Neural cell (in vitro differentiated cells): ENCODE data around the gene ANKFN1. TPM values are rescaled to one million over a fixed set of nuclear protein-coding genes. Genes with fewer than 3 reads are reported as not detected.

Experiments used
- H2AFZ ChIP-seq: fragments of 200-600, 300-800 bp; sonication (generic), shearing (Covaris generic); 2 replicates; pipeline ENCODE4 v1.6.0; 2014; ENCODE audit warnings: low read depth, mild to moderate bottlenecking, antibody characterized with exemption, low read length, moderate library complexity
- H3F3A ChIP-seq: fragments of 200-600 bp; shearing (Covaris generic); 2 replicates; pipeline ENCODE4 v1.6.1; 2016; ENCODE audit warnings: mild to moderate bottlenecking, moderate library complexity, mixed read lengths, antibody characterized with exemption, low read length; ENCODE audit not compliant: insufficient read depth, poor library complexity, severe bottlenecking
- H3K27ac ChIP-seq: fragments of 200-600, 300-800 bp; sonication (generic), shearing (Covaris generic); 2 replicates; pipeline ENCODE4 v1.5.1; 2014; ENCODE audit warnings: mild to moderate bottlenecking, low read length, moderate library complexity
- H3K27me3 ChIP-seq: fragments of 300-800, 200-600 bp; sonication (generic), shearing (Covaris generic); 2 replicates; pipeline ENCODE4 v1.6.0; 2014; ENCODE audit warnings: mild to moderate bottlenecking, low read depth, low read length, moderate library complexity; ENCODE audit not compliant: insufficient read depth
- H3K36me3 ChIP-seq: fragments of 300-800, 200-600 bp; sonication (generic), shearing (Covaris generic); 2 replicates; pipeline ENCODE4 v1.5.1; 2014; ENCODE audit warnings: mild to moderate bottlenecking, antibody characterized with exemption, low read length, moderate library complexity; ENCODE audit not compliant: insufficient read depth
- H3K4me2 ChIP-seq: fragments of 300-800, 200-600 bp; sonication (generic), shearing (Covaris generic); 2 replicates; pipeline ENCODE4 v1.6.0; 2014; ENCODE audit warnings: mild to moderate bottlenecking, low read length
- H3K4me3 ChIP-seq: fragments of 300-800, 200-600 bp; sonication (generic), shearing (Covaris generic); 2 replicates; pipeline ENCODE4 v1.5.1; 2014; ENCODE audit warnings: mild to moderate bottlenecking, low read length, moderate library complexity
- H3K79me2 ChIP-seq: fragments of 200-600 bp; shearing (Covaris generic); replicated peaks from 2 replicates; pipeline ENCODE4 v1.6.0; 2014; ENCODE audit warnings: mild to moderate bottlenecking, low read length, moderate library complexity; ENCODE audit not compliant: insufficient read depth
- H3K9ac ChIP-seq: fragments of 300-800, 200-600 bp; sonication (generic), shearing (Covaris generic); 2 replicates; pipeline ENCODE4 v1.6.1; 2016; ENCODE audit warnings: mild to moderate bottlenecking, low read length, mixed read lengths
- H3K9me2 ChIP-seq: fragments of 200-600 bp; shearing (Covaris generic); 2 replicates; pipeline ENCODE4 v1.6.1; 2016; ENCODE audit warnings: mild to moderate bottlenecking, low read length, mixed read lengths; ENCODE audit not compliant: insufficient read depth
- H3K9me3 ChIP-seq: fragments of 200-600, 300-800 bp; sonication (generic), shearing (Covaris generic); 2 replicates; pipeline ENCODE4 v1.6.1; 2016; ENCODE audit warnings: mild to moderate bottlenecking, mixed run types, low read length, moderate library complexity, mixed read lengths
- H4K20me1 ChIP-seq: fragments of 200-600 bp; shearing (Covaris generic); 2 replicates; pipeline ENCODE4 v1.6.1; 2016; ENCODE audit warnings: mild to moderate bottlenecking, mixed run types; ENCODE audit not compliant: insufficient read depth
- EP300 ChIP-seq: fragments of 450-650 bp; conservative IDR thresholded peaks from 2 replicates; pipeline ENCODE4 v1.6.1; 2014; ENCODE audit warnings: antibody characterized with exemption, mild to moderate bottlenecking, moderate library complexity; ENCODE audit not compliant: poor library complexity, severe bottlenecking
- EZH2 ChIP-seq: fragments of 200-600, 300-800 bp; shearing (Covaris generic), sonication (generic); IDR thresholded peaks from 2 replicates; pipeline ENCODE4 v1.6.1; 2014; ENCODE audit warnings: antibody characterized with exemption, low read length, borderline replicate concordance, mild to moderate bottlenecking; ENCODE audit not compliant: insufficient read depth, poor library complexity, severe bottlenecking
- MXI1 ChIP-seq: fragments of 450-650 bp; conservative IDR thresholded peaks from 2 replicates; pipeline ENCODE4 v1.6.1; 2014; ENCODE audit warnings: antibody characterized with exemption, mild to moderate bottlenecking; ENCODE audit not compliant: poor library complexity, severe bottlenecking
- POLR2AphosphoS5 ChIP-seq: IDR thresholded peaks from 2 replicates; pipeline ENCODE4 v1.6.1; 2012
- RAD21 ChIP-seq: fragments of 450-650 bp; conservative IDR thresholded peaks from 2 replicates; pipeline ENCODE4 v1.6.1; 2014; ENCODE audit warnings: antibody characterized with exemption, mild to moderate bottlenecking, moderate library complexity
- SMC3 ChIP-seq: fragments of 450-650 bp; conservative IDR thresholded peaks from 2 replicates; pipeline ENCODE4 v1.6.1; 2014; ENCODE audit warnings: antibody characterized with exemption, mild to moderate bottlenecking, moderate library complexity; ENCODE audit not compliant: poor library complexity
- TAF1 ChIP-seq: IDR thresholded peaks from 2 replicates; pipeline ENCODE4 v1.6.1; 2012; ENCODE audit warnings: low read depth
- polyA plus RNA-seq: library from polyadenylated mRNA; depleted of rRNA; stranded (reverse); fragments of >200 nt; gene quantifications from 2 replicates; pipeline ENCODE4 v1.2.3, GENCODE V29; 2014
- TF ChIP-seq, protein P1 (sequence below): fragments of 450-650 bp; IDR thresholded peaks from 2 replicates; pipeline ENCODE4 v1.5.1; 2014; ENCODE audit warnings: antibody characterized with exemption, mild to moderate bottlenecking, moderate library complexity; ENCODE audit not compliant: poor library complexity, severe bottlenecking
- TF ChIP-seq, protein P2 (sequence below): IDR thresholded peaks from 2 replicates; pipeline ENCODE4 v1.6.1; 2012; ENCODE audit warnings: borderline replicate concordance

The ANKFN1 gene
- polyA plus RNA-seq, 1 donor from 2014 or later, result 0.14 TPM

DNA sequence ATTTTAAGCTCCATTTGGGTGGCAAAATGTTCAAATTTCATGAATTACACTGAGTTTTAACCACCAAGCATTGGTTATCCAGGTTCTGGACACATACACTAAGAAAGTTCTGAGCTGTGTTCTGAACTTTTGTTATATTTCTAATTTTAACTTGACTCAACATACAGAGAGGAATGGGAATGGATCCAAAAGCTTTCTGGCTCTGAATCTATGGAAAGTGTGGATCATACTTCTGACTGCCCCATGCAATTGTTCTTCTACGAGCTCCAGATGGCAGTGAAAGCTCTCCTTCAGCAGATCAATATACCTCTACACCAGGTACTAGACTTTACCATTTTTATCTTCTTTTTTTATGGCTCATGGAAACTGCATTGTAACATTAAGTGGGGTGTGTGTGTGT is 327.2 kb downstream of the ANKFN1 start:
- Histone ChIP-seq H3K4me3 (no peak overlapping the region), H3F3A (no peaks in the 10 kb centered on the region), H3K9me2 (no peaks in the 10 kb centered on the region), H3K36me3 (no peaks in the 10 kb centered on the region), H3K27ac (no peak overlapping the region), H3K4me2 (no peak overlapping the region), H3K79me2 (no peaks in the 10 kb centered on the region), H3K9me3 (no peaks in the 10 kb centered on the region), H3K27me3 (no peaks in the 10 kb centered on the region), H4K20me1 (no peaks in the 10 kb centered on the region), H3K9ac (no peak overlapping the region), H2AFZ (no peak overlapping the region)
- no peak for TF ChIP-seq EZH2
- TF ChIP-seq, protein P1, sequence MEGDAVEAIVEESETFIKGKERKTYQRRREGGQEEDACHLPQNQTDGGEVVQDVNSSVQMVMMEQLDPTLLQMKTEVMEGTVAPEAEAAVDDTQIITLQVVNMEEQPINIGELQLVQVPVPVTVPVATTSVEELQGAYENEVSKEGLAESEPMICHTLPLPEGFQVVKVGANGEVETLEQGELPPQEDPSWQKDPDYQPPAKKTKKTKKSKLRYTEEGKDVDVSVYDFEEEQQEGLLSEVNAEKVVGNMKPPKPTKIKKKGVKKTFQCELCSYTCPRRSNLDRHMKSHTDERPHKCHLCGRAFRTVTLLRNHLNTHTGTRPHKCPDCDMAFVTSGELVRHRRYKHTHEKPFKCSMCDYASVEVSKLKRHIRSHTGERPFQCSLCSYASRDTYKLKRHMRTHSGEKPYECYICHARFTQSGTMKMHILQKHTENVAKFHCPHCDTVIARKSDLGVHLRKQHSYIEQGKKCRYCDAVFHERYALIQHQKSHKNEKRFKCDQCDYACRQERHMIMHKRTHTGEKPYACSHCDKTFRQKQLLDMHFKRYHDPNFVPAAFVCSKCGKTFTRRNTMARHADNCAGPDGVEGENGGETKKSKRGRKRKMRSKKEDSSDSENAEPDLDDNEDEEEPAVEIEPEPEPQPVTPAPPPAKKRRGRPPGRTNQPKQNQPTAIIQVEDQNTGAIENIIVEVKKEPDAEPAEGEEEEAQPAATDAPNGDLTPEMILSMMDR, result no peak
- no peak for TF ChIP-seq POLR2AphosphoS5
- TF ChIP-seq TAF1, result no peak

- Histone ChIP-seq H2AFZ (no peak overlapping the region), H3K9me3 (no peaks in the 10 kb centered on the region), H3K9ac (no peak overlapping the region), H4K20me1 (no peaks in the 10 kb centered on the region), H3F3A (no peaks in the 10 kb centered on the region), H3K27me3 (no peaks in the 10 kb centered on the region), H3K4me3 (no peak overlapping the region), H3K4me2 (no peak overlapping the region), H3K9me2 (no peaks in the 10 kb centered on the region), H3K27ac (no peak overlapping the region), H3K36me3 (no peaks in the 10 kb centered on the region), H3K79me2 (no peaks in the 10 kb centered on the region)
- no peak for TF ChIP-seq EP300
- TF ChIP-seq TAF1, result no peak
- no peak for TF ChIP-seq POLR2AphosphoS5
- TF ChIP-seq, protein P1, result no peak
- no peak for TF ChIP-seq SMC3
- TF ChIP-seq, protein P2, sequence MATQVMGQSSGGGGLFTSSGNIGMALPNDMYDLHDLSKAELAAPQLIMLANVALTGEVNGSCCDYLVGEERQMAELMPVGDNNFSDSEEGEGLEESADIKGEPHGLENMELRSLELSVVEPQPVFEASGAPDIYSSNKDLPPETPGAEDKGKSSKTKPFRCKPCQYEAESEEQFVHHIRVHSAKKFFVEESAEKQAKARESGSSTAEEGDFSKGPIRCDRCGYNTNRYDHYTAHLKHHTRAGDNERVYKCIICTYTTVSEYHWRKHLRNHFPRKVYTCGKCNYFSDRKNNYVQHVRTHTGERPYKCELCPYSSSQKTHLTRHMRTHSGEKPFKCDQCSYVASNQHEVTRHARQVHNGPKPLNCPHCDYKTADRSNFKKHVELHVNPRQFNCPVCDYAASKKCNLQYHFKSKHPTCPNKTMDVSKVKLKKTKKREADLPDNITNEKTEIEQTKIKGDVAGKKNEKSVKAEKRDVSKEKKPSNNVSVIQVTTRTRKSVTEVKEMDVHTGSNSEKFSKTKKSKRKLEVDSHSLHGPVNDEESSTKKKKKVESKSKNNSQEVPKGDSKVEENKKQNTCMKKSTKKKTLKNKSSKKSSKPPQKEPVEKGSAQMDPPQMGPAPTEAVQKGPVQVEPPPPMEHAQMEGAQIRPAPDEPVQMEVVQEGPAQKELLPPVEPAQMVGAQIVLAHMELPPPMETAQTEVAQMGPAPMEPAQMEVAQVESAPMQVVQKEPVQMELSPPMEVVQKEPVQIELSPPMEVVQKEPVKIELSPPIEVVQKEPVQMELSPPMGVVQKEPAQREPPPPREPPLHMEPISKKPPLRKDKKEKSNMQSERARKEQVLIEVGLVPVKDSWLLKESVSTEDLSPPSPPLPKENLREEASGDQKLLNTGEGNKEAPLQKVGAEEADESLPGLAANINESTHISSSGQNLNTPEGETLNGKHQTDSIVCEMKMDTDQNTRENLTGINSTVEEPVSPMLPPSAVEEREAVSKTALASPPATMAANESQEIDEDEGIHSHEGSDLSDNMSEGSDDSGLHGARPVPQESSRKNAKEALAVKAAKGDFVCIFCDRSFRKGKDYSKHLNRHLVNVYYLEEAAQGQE, result no peak
- no peak for TF ChIP-seq MXI1
- TF ChIP-seq EZH2, result no peak
- no peak for TF ChIP-seq RAD21
Measured at GRCh38 chr17:56481659-56482058, 328.4 kb downstream of the ANKFN1 start.
